Epithelial cell of esophagus (primary cell): ENCODE data around the gene RC3H2.
"Not testable (repeated sequence)": the region's sequence is repeated elsewhere in the genome, so short reads cannot be mapped to it uniquely, and the experiment has no call there.

Experiments
- DNase-seq: peaks from one replicate; pipeline ENCODE4 v3.0.0; 2010; ENCODE audit warnings: low read depth
- H3K4me3 ChIP-seq: 2 replicates; pipeline ENCODE4 v1.5.1; 2011; ENCODE audit warnings: mild to moderate bottlenecking, low read length, control low read depth
- CTCF ChIP-seq: IDR thresholded peaks from 2 replicates; pipeline ENCODE4 v1.5.1; 2011; ENCODE audit warnings: low read depth, mild to moderate bottlenecking, low read length, control low read depth, inconsistent platforms; ENCODE audit not compliant: insufficient read depth; ENCODE audit errors: missing control alignments

RC3H2 gene

GRCh38 chr9:122897969-122898368 is 7.2 kb downstream of the RC3H2 start:
- no peak for TF ChIP-seq CTCF
- DNase-seq, result peak; percentile 66
- no peak overlapping the region for H3K4me3 ChIP-seq

GRCh38 chr9:122888480-122888879 is 16.7 kb downstream of the RC3H2 start:
- no peak for TF ChIP-seq CTCF
- DNase-seq, result no peak

GRCh38 chr9:122883125-122883524 is 22.0 kb downstream of the RC3H2 start:
- no peak for TF ChIP-seq CTCF

More at GRCh38 chr9:122888480-122888879, 16.7 kb downstream of the RC3H2 start:
- H3K4me3 ChIP-seq, result no peak overlapping the region

GRCh38 chr9:122879443-122879842 is 25.7 kb downstream of the RC3H2 start:
- no peak for DNase-seq
- no peak for TF ChIP-seq CTCF

More at GRCh38 chr9:122883125-122883524, 22.0 kb downstream of the RC3H2 start:
- H3K4me3 ChIP-seq, result no peak overlapping the region
- DNase-seq, result no peak

GRCh38 chr9:122875523-122875922 is 29.6 kb downstream of the RC3H2 start:
- TF ChIP-seq CTCF, result no peak
- DNase-seq, result no peak
- no peak overlapping the region for H3K4me3 ChIP-seq

More at GRCh38 chr9:122879443-122879842, 25.7 kb downstream of the RC3H2 start:
- no peak overlapping the region for H3K4me3 ChIP-seq

- H3K4me3 ChIP-seq, DNase-seq: not testable (repeated sequence)
These were observed 37.9 kb downstream of the RC3H2 start for GRCh38 chr9:122867276-122867675.

- TF ChIP-seq CTCF, result no peak
- H3K4me3 ChIP-seq, result no peak overlapping the region
- DNase-seq, result no peak
These were observed 39.1 kb downstream of the RC3H2 start for GRCh38 chr9:122866079-122866478.

- no peak for TF ChIP-seq CTCF
- no peak for DNase-seq
- H3K4me3 ChIP-seq, result no peak overlapping the region
These were observed 39.9 kb downstream of the RC3H2 start for GRCh38 chr9:122865300-122865699.
